ENCODE results near the gene SIT1.

- TF ChIP-seq, protein P1, sequence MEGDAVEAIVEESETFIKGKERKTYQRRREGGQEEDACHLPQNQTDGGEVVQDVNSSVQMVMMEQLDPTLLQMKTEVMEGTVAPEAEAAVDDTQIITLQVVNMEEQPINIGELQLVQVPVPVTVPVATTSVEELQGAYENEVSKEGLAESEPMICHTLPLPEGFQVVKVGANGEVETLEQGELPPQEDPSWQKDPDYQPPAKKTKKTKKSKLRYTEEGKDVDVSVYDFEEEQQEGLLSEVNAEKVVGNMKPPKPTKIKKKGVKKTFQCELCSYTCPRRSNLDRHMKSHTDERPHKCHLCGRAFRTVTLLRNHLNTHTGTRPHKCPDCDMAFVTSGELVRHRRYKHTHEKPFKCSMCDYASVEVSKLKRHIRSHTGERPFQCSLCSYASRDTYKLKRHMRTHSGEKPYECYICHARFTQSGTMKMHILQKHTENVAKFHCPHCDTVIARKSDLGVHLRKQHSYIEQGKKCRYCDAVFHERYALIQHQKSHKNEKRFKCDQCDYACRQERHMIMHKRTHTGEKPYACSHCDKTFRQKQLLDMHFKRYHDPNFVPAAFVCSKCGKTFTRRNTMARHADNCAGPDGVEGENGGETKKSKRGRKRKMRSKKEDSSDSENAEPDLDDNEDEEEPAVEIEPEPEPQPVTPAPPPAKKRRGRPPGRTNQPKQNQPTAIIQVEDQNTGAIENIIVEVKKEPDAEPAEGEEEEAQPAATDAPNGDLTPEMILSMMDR (IDR thresholded peaks at IDR 0.05; ENCODE audit: extremely low read depth in 1 of 2, insufficient read depth in 1 of 2, low read depth in 1 of 2, low read length in 2 of 2), result no peak
- TF ChIP-seq EZH2 (IDR thresholded peaks at IDR 0.05; ENCODE audit: borderline replicate concordance, low read depth, low read length, severe bottlenecking), result no peak
- TF ChIP-seq POLR2A (IDR thresholded peaks at IDR 0.05; ENCODE audit: low read depth, low read length), result no peak
- TF ChIP-seq GATA2 (IDR thresholded peaks at IDR 0.05; ENCODE audit: insufficient read depth, insufficient read length, low read depth, low read length), result no peak
- no peak for TF ChIP-seq FOS (IDR thresholded peaks at IDR 0.05; ENCODE audit: borderline replicate concordance, insufficient read depth, low read length)
These were observed 2.1 kb upstream of the SIT1 start for GRCh38 chr9:35652829-35653209.

Data from endothelial cell of umbilical vein (primary cell).